Erythroblast (primary cell): Measurements from ENCODE around the gene SLN.

ENCODE experiments used
- DNase-seq, 2 experiments: peaks; one replicate each; lab custom pipeline; 2025; lab: John Stamatoyannopoulos, UW
- GATA1 ChIP-seq: IDR thresholded peaks from 2 replicates; pipeline ENCODE4 v1.6.1; 2011; ENCODE audit warnings: low read depth, mild to moderate bottlenecking, control low read depth, low read length, moderate library complexity
- POLR2A ChIP-seq: IDR thresholded peaks from 2 replicates; pipeline ENCODE4 v1.6.1; 2011; ENCODE audit warnings: mild to moderate bottlenecking, low read length

The SLN gene

DNA sequence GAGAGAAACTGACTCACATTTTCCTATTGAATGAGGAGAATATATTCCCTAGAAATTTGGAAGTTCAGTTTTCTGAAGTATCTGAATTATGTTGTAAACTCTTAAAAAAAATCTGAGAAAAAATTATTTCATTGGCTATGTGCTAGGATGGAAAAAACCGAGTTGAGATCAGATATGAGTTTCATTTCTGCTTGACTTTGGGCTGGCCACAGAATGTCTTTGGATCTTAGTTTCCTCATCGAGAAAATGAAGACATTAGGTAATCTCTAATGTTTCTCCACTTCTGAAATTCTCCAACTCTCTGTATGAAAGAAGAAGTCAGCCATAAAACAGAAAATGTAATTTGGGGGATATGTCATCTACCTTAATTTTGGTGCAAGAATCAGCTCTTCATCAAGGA lies 28.8 kb downstream of the SLN start:
- TF ChIP-seq GATA1 (no peak), POLR2A (no peak)
- no peak for DNase-seq

DNA sequence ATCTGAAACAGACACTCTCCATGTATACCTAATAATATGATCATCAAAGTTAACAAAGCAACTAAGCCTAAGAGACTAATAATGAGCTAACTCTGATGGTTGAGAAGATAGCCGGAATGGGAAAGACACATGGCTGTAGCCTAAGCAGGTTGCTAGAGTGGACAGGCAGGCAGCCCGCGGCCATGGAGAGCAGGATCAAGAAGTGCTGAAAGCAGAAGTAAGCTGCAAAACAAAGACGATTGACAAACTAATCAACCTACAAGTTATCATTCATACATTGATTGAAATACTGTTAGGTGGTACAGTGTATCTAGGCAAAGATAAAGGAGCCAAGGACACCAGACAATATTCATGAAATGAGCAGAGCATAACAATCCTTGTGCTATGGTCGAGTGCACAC lies 29.3 kb downstream of the SLN start:
- TF ChIP-seq GATA1 (no peak), POLR2A (no peak)
- DNase-seq = no peak

DNA sequence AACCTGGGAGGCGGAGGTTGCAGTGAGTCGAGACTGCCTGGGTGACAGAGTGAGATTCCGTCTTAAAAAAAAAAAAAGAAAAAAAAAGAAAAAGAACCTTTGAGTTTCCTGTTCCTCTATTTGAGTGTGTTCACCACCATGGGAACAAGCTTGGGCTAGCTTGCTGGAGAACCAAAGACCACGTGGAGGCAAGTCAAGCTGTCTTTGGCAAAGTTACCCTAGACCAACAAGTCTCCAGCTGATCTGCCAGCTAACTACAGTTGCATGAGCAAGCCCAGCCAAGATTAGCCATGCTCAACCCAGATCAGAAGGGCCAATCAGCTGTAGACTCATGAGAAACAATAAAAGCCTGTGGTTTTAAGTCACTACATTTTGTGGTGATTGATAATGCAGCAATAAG lies 29.7 kb downstream of the SLN start:
- no peak for DNase-seq
- TF ChIP-seq POLR2A (no peak), GATA1 (no peak)

DNA sequence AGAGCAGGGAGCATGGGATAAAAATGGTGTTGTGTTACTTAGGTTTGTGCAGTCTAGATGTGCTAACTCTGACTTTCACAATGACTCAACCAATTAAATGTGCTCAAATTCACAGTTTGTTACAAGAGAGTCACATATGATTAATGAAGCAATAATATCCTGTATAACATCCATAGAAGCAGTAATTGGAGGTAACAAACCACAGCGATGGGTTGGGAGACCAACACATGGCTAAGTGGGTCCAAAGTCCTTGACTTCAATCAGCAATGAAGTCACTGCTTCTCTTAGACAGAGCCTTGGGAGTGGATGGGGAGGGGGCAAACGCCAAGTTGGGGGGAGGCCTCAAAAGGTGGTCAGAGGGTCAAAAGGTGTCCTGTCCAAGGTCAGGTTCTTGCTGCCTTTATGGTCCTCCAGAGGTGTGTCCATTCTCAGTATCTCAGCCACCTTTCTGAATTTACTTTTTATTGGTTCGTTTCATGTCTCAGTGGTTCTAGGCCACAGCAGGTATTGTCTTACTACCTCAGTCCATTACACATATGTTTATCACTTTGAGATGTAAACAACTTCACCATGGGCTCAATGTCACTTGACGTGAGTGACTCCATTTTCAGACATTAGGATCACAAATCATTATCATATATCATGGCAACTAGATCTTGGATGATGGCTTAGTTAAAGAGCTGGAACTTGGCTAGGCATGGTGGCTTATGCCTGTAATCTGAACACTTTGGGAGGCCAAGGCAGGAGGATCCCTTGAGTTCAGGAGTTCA lies 32.4 kb downstream of the SLN start:
- no peak for TF ChIP-seq POLR2A
- no peak for TF ChIP-seq GATA1
- DNase-seq = no peak

DNA sequence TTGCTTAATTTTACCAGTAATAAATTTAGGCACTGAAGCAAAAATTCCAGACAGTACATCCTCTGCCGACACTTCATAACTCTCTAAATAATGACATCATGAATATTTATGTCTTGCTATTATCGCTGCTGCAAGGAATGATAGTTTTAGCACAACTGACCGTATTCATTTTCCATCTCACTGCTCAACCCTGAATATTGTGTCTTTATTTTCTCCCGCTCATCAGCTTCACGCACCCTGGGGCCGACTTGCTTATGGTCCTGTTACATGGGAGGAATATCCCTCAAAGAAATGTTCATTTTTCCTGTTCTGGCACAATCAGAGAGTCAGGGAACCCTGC lies 33.3 kb downstream of the SLN start:
- no peak for TF ChIP-seq GATA1
- no peak for DNase-seq

DNA sequence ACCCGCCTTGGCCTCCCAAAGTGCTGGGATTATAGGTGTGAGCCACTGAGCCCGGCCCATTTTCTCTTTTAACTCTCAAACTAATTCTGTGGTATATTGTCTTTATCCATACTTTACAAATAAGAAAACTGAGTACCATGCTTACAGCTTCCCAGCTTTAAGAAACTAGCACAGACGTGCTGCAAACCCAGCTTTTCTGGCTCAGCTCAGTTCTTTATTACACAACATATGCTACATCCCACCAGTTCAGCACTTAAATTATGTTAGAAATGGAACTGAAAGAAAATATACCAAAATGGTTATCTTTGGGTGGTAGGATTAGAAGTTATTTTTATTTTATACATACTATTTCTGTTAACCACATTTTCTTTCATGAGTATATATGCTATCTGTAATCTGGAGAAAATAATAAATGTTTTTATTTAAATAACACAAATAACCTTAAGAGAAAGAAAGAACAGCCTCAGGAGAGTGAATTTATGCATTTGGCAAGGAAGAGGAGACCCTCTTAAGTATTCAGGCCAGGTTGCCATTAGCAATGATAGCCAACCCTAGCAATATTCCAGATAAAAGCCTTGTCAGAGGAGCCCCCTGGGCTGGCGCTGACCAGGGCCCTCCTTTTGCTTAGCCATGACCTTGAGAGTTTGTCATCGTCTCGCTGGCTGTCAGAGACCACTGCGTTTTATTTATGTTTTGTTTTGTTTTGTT lies 33.8 kb downstream of the SLN start:
- TF ChIP-seq POLR2A = no peak
- TF ChIP-seq GATA1 = no peak
- DNase-seq = no peak

DNA sequence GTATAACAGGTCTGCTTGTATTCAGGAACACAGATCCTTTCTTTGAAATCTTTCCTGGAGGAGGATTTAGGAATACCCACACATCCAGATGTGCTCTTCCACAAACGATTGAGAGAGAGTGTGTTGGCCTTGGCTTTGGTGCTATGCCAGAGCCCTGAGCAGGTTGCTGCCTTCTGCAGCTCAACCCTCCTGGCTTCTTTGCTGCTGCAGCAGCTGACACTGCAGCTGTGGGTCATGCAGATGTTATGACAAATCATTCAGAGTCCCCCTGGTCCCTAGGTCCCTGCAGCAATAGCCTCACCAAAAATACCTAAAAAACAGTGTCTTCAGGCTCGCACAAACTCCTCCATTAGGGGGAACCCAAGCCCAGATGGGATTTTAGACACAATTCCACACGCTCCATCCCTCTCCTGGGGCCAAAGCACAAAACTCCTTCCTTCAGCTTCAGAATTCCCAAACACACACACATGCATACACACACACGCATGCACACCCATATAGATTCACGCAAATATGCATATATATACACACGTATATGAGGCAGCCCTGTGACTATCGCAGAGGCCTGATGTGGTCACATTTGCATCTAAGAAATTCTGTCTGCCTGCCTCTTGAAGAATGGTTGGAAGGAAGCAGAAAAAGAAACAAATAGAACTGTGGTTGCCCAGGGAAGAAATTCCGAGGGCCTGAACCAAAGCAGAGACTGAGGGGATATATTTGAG lies 35.4 kb downstream of the SLN start:
- TF ChIP-seq GATA1 (no peak), POLR2A (no peak)
- DNase-seq = no peak

DNA sequence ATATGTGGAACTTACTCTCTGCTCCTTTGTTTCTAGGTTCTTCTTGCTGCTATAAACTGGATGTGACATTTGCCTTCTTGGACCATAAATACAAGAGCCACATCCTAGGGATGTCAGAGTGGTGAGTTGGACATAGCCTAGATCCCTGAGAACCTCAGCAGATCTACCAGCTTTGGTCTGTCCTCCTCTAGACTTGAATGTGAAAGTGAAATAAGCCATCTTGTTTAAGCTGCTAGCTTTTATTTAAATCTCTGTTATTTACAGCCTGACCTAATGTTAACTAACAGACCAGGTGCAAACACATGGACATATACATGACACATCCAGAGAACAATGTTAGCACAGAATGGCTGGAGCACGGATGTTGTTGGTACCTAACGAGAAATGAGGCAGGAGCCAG lies 36.0 kb downstream of the SLN start:
- TF ChIP-seq POLR2A = no peak
- DNase-seq = no peak

DNA sequence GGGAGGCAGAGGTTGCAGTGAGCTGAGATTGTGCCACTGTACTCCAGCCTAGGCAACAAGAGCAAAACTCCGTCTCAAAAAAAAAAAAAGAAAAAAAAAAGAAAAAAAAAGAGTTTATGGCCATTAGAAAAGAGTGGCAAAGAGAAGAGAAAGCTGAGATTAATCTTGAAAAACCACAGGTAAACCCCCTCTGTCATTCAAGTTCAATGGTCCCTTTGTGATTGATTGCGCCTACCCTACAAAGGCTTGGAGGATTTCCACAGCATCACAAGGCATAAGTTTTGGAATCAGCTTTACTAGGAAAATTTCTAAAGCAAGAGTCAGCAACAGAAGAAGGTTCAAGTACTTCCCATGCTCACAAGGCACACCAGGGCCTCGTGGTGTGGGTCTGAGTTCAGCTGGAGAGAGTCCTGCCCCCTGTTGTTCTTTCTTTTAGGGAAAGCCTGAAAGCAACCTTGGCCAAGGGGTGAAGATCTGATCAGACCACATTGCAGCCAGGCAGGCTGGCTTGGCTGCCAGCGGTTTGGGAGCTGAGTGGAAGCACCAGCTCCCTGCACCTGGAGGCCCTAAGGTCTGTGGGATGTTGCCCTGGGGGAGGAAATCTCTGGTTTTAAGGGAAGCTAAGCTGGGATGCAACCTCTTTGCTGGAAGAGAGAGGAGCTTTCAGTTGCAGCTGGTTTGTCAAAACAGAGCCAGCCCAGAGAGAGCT lies 41.8 kb downstream of the SLN start:
- TF ChIP-seq POLR2A = no peak
- no peak for TF ChIP-seq GATA1
- DNase-seq = no peak

DNA sequence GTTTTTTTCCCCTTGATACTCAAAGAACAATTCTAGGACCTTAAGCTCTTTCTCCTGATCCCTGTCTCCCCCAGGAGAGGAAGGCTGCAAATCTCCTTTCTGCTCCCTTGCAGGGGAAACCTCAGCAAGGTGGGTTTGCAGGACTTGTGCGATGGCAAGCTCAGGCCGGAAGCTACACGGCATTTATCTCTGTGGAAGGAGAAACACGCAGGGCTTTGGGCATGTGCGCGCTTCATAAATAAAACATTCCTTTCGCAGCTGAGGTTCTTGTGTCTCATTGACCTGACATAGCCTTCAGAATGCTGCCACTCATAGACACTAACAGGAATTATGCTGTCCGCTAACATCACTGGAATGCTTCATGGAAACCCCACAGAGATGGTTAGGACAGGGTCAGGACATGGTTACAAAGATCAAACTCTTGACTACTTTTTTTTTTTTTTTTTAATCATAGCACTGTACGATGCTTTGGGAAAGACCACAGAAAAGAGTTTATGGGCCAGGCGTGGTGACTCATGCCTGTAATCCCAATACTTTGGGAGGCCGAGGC lies 42.6 kb downstream of the SLN start:
- no peak for DNase-seq
- TF ChIP-seq POLR2A (no peak), GATA1 (no peak)

DNA sequence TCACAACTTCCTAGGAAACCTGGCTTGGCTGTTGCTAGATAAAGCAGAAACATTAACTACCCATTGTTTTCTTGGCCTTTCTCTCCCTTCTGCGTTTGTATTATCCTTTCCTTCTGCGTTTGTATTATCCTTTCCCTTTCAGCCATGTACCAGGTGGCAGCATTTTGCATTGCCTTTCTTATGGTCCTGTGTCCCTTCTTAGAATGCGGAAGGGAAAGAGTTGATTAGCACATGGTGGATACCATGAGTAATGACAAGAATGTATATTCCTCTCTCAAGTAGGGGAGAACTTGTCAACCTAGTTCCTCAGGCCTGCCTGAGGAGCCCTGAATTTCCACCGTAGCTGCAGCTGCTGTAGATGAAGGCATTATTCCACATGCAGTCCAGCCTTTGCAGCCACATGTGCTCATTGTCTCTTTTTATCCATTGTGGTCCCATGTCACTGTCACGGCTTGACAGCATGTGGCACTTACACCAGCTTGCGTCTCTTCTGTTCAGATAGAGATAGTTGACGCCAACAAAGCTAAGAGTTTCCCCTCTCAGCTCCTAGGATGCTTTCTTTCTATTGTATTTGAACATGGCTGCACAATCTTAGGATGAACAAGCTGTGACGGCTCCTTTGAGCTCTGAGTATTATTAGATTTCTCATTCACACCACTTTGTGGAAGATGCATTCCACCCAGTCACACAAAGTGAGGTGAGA lies 44.8 kb downstream of the SLN start:
- no peak for TF ChIP-seq POLR2A
- no peak for TF ChIP-seq GATA1
- no peak for DNase-seq

DNA sequence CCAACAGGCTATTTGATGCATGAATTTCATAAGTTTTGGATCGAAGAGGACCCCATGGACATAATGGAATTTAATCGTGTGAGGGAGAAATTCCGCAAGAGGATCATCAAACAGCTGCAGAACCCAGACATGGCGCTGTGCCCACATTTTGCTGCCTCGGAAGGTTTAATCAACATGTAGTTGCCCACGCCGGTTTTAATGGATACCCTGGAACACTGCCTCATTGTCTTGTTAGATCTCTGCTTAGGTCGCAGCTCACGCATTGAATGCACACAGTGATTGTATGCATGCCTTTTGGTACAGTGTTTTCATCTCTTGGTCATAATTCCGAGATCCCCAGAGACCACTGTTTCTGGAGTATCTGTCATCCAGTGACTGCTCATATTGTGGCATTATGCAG lies 46.8 kb downstream of the SLN start:
- TF ChIP-seq POLR2A (no peak), GATA1 (no peak)
- DNase-seq = no peak

DNA sequence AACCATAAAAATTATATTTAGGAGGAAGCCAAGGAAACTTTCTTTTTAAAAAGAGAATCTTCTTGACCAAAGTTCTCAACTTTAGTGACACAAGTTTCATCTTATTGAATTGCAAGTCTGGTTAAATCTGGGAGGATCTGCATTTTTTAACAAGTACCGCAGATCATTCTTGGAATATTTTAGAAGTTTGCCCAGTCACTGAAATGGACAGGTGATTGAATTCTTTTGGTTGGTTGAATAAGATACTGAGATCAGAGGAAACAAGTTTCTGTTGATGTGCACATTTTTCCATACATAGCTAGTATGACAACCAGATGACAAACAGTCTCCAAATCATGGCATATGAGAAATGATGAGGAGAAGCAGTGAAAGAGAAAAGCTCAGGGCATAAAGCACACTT lies 50.2 kb downstream of the SLN start:
- no peak for DNase-seq
- TF ChIP-seq POLR2A (no peak), GATA1 (no peak)

DNA sequence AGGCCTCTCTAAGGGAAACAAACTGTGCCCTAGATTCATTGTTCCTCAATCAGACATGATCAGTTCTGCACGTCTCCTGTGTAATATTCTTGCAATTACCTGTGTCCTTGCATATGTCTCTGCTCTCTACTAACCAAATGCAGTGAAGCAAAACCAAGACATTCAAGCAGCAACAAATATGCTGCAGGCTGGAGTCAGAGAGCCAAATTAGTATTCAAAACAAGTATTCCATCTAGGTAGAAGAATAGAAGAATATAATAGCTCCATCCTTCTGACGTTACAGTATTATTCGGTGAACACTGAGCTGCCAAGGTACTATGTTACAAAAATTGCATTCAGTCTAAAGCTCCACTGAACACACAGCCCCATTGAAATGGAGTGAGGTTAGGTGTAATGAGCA lies 51.8 kb downstream of the SLN start:
- DNase-seq = no peak
- TF ChIP-seq POLR2A (no peak), GATA1 (no peak)
